Measurements from ENCODE around the gene ZNF697.

The ZNF697 gene

GRCh38 chr1:119660253-119661083, 12.4 kb upstream of the ZNF697 start:
- no peak for DNase-seq

- no peak for DNase-seq
These were observed 11.6 kb upstream of the ZNF697 start for GRCh38 chr1:119659628-119660027.

GRCh38 chr1:119656410-119656955, 8.4 kb upstream of the ZNF697 start:
- no peak for DNase-seq

- DNase-seq: no peak
These were observed 7.1 kb upstream of the ZNF697 start for GRCh38 chr1:119655154-119655553.

- DNase-seq: no peak
These were observed 5.7 kb upstream of the ZNF697 start for GRCh38 chr1:119653839-119654170.

GRCh38 chr1:119653135-119653838, 5.2 kb upstream of the ZNF697 start:
- no peak for DNase-seq

- no peak for DNase-seq
These were observed 4.5 kb upstream of the ZNF697 start for GRCh38 chr1:119652587-119652986.

- DNase-seq: no peak
These were observed 3.6 kb upstream of the ZNF697 start for GRCh38 chr1:119651641-119652040.

- no peak for DNase-seq
These were observed 3.1 kb upstream of the ZNF697 start for GRCh38 chr1:119651133-119651532.

GRCh38 chr1:119648620-119649004, 546 bp upstream of the ZNF697 start:
- DNase-seq: no peak

GRCh38 chr1:119647228-119647733, 785 bp downstream of the ZNF697 start:
- no peak for DNase-seq

GRCh38 chr1:119646521-119647227, 1.4 kb downstream of the ZNF697 start:
- no peak for DNase-seq

- no peak for DNase-seq
These were observed 9.0 kb downstream of the ZNF697 start for GRCh38 chr1:119639109-119639508.

GRCh38 chr1:119637710-119638109, 10.4 kb downstream of the ZNF697 start:
- DNase-seq: no peak

GRCh38 chr1:119636491-119637089, 11.5 kb downstream of the ZNF697 start:
- no peak for DNase-seq

- DNase-seq: no peak
These were observed 12.2 kb downstream of the ZNF697 start for GRCh38 chr1:119635811-119636390.

GRCh38 chr1:119634016-119634415, 14.1 kb downstream of the ZNF697 start:
- no peak for DNase-seq

GRCh38 chr1:119633575-119633974, 14.5 kb downstream of the ZNF697 start:
- no peak for DNase-seq

GRCh38 chr1:119632841-119633240, 15.2 kb downstream of the ZNF697 start:
- DNase-seq: no peak

- DNase-seq: no peak
These were observed 16.0 kb downstream of the ZNF697 start for GRCh38 chr1:119632103-119632490.

- DNase-seq: no peak
These were observed 16.5 kb downstream of the ZNF697 start for GRCh38 chr1:119631433-119632102.

- DNase-seq: no peak
These were observed 17.0 kb downstream of the ZNF697 start for GRCh38 chr1:119631086-119631432.

Data from stimulated activated CD4-positive, alpha-beta T cell treated with anti-CD3 and anti-CD28 coated beads, Interleukin-4, amount 100 ng/mL, for 4 hours (primary cell).